Colonic mucosa (tissue), 4 donors: ENCODE measurements around the gene TUBB4B. TPM values are rescaled to one million over a fixed set of nuclear protein-coding genes. Genes with fewer than 3 reads are reported as not detected.

Experiments
- DNase-seq: peaks from one replicate; pipeline ENCODE4 v3.0.0-alpha.2; 2020
- H3K27ac ChIP-seq: fragments of 200-600 bp; one replicate; pipeline ENCODE4 v1.8.0; 2021
- H3K27me3 ChIP-seq: fragments of 200-600 bp; one replicate; pipeline ENCODE4 v1.8.0; 2021
- H3K36me3 ChIP-seq: fragments of 200-600 bp; one replicate; pipeline ENCODE4 v1.8.0; 2021
- H3K4me1 ChIP-seq: fragments of 200-600 bp; one replicate; pipeline ENCODE4 v1.8.0; 2021; ENCODE audit warnings: mild to moderate bottlenecking
- H3K4me3 ChIP-seq: fragments of 200-600 bp; one replicate; pipeline ENCODE4 v1.8.0; 2021
- H3K9ac ChIP-seq, 2 donors: one replicate each; pipeline ENCODE4 v1.7.0; 2013; ENCODE audit warnings: control low read depth in 2 of 2, low read depth in 2 of 2, low read length in 2 of 2
- H3K9me3 ChIP-seq: fragments of 200-600 bp; one replicate; pipeline ENCODE4 v1.8.0; 2021
- CTCF ChIP-seq: fragments of 200-600 bp; IDR thresholded peaks from one replicate; pipeline ENCODE4 v1.8.0; 2022; ENCODE audit warnings: antibody characterized with exemption, mild to moderate bottlenecking
- intact Hi-C: fragments of 100-400 bp; cut with DNase I; formaldehyde crosslinking; loops from one replicate; pipeline ENCODE4 v1.14.1; 2022
- total RNA-seq, 2 donors: library from RNA; stranded (reverse); fragmentation: NEBNext Ultra II Directional in 1 of 2; extraction: Animal tissue kit (Norgen Biotek cat#: 25700) in 1 of 2; gene quantifications; one replicate each; pipeline ENCODE4 v1.2.1, GENCODE V29; 2021
- donor health status: healthy.
- donor health status: DM: no; HTN: no; CAD: no.
- donor health status: DM: no; HTN: no; CAD: no.

The TUBB4B gene
- total RNA-seq, 2 donors from 2014 or later: 303 to 779 TPM

GRCh38 chr9:137253717-137254623 lies 12.9 kb downstream of the TUBB4B start:
- Histone ChIP-seq H3K9me3 (no peaks in the 10 kb centered on the region), H3K4me1 (peaks cover 11% of the 10 kb centered on the region), H3K9ac (peak overlapping the region; percentile 70 to 88), H3K4me3 (peak overlapping the region; percentile 92), H3K36me3 (no peaks in the 10 kb centered on the region), H3K27me3 (no peaks in the 10 kb centered on the region), H3K27ac (peak overlapping the region; percentile 72)
- no peak for TF ChIP-seq CTCF
- intact Hi-C loops: no loop called here
- peak; percentile 66 for DNase-seq

GRCh38 chr9:137254624-137255447 lies 13.7 kb downstream of the TUBB4B start, which contains the start of gene NELFB:
Gene NELFB, plus strand, starts transcription at chr9:137255327.
- intact Hi-C loops: no loop called here
- peak within 1 kb of the TSS; percentile 92 for H3K4me3 ChIP-seq
- H3K27me3 ChIP-seq: no peaks in the 10 kb centered on the region
- H3K9ac ChIP-seq: peak within 1 kb of the TSS; percentile 78 to 89
- H3K36me3 ChIP-seq: no peaks in the 10 kb centered on the region
- no peak for TF ChIP-seq CTCF
- no peaks in the 10 kb centered on the region for H3K9me3 ChIP-seq
- peak; percentile 95 for DNase-seq
- peak within 1 kb of the TSS; percentile 72 for H3K27ac ChIP-seq
- peaks cover 11% of the 10 kb centered on the region for H3K4me1 ChIP-seq

- Histone ChIP-seq H3K36me3 (no peaks in the 10 kb centered on the region), H3K9me3 (no peaks in the 10 kb centered on the region), H3K4me1 (peaks cover 11% of the 10 kb centered on the region), H3K4me3 (peak overlapping the region; percentile 92), H3K27me3 (no peaks in the 10 kb centered on the region), H3K27ac (peak overlapping the region; percentile 69), H3K9ac (peak overlapping the region; percentile 78 to 89)
- no peak for TF ChIP-seq CTCF
- DNase-seq: peak; percentile 65
- intact Hi-C loops: no loop called here
Observed at GRCh38 chr9:137255448-137256114, 14.5 kb downstream of the TUBB4B start.

- no peaks in the 10 kb centered on the region for H3K36me3 ChIP-seq
- no peaks in the 10 kb centered on the region for H3K27me3 ChIP-seq
- H3K9ac ChIP-seq: peak overlapping the region; percentile 78 to 89
- intact Hi-C loops: no loop called here
- TF ChIP-seq CTCF: no peak
- H3K27ac ChIP-seq: no peak overlapping the region
- peaks cover 11% of the 10 kb centered on the region for H3K4me1 ChIP-seq
- peak overlapping the region; percentile 92 for H3K4me3 ChIP-seq
- no peaks in the 10 kb centered on the region for H3K9me3 ChIP-seq
- DNase-seq: no peak
Observed at GRCh38 chr9:137256362-137256761, 15.3 kb downstream of the TUBB4B start.

GRCh38 chr9:137256856-137257255 lies 15.8 kb downstream of the TUBB4B start:
- TF ChIP-seq CTCF: no peak
- Histone ChIP-seq H3K4me1 (peaks cover 11% of the 10 kb centered on the region), H3K4me3 (no peak overlapping the region), H3K27ac (no peak overlapping the region), H3K27me3 (no peaks in the 10 kb centered on the region), H3K36me3 (no peaks in the 10 kb centered on the region), H3K9me3 (no peaks in the 10 kb centered on the region), H3K9ac (no peak overlapping the region)
- no peak for DNase-seq
- intact Hi-C loops: no loop called here
